Endothelial cell (in vitro differentiated cells): ENCODE measurements around the gene NDUFAF3. TPM values are rescaled to one million over a fixed set of nuclear protein-coding genes. Genes with fewer than 3 reads are reported as not detected.
A peak's percentile ranks its signal among the peaks of the same experiment; 100 is the strongest.

Source experiments
- DNase-seq: peaks from one replicate; pipeline ENCODE4 v3.0.0; 2021; ENCODE audit warnings: low spot score
- H3K27ac Mint-ChIP-seq: one replicate; pipeline ENCODE4 v1.8.0; 2021; ENCODE audit warnings: mixed read lengths, inconsistent platforms; ENCODE audit not compliant: unreplicated experiment
- H3K27me3 Mint-ChIP-seq: one replicate; pipeline ENCODE4 v1.8.0; 2021; ENCODE audit warnings: mild to moderate bottlenecking, moderate library complexity, mixed read lengths, inconsistent platforms; ENCODE audit not compliant: unreplicated experiment
- H3K36me3 Mint-ChIP-seq: one replicate; pipeline ENCODE4 v1.8.0; 2021; ENCODE audit warnings: mild to moderate bottlenecking, low read depth, mixed read lengths, inconsistent platforms; ENCODE audit not compliant: unreplicated experiment
- H3K4me1 Mint-ChIP-seq: one replicate; pipeline ENCODE4 v1.8.0; 2021; ENCODE audit warnings: mild to moderate bottlenecking, mixed read lengths, inconsistent platforms; ENCODE audit not compliant: unreplicated experiment
- H3K4me3 Mint-ChIP-seq: one replicate; pipeline ENCODE4 v1.8.0; 2021; ENCODE audit warnings: mild to moderate bottlenecking, mixed read lengths, inconsistent platforms; ENCODE audit not compliant: unreplicated experiment
- H3K9me3 Mint-ChIP-seq: one replicate; pipeline ENCODE4 v1.8.0; 2021; ENCODE audit warnings: mixed read lengths, inconsistent platforms; ENCODE audit not compliant: unreplicated experiment
- CTCF ChIP-seq: fragments of 200-600 bp; sonication (generic); IDR thresholded peaks from one replicate; pipeline ENCODE4 v1.5.0; 2021; ENCODE audit warnings: antibody characterized with exemption; ENCODE audit not compliant: unreplicated experiment
- total RNA-seq: library from RNA; stranded (reverse); fragmentation: NEBNext Ultra II Directional; extraction: Animal tissue kit (Norgen Biotek cat#: 25700); gene quantifications from one replicate; pipeline ENCODE4 v1.2.1, GENCODE V29; 2021; ENCODE audit not compliant: unreplicated experiment

NDUFAF3 gene
- total RNA-seq, 1 donor from 2014 or later = 32.3 TPM

GRCh38 chr3:49009396-49009795 lies 12.5 kb upstream of the NDUFAF3 start:
- Mint-ChIP-seq H3K27me3 (peaks cover 12% of the 10 kb centered on the region), H3K9me3 (no peaks in the 10 kb centered on the region), H3K4me3 (peak overlapping the region; percentile 72), H3K4me1 (peaks cover 15% of the 10 kb centered on the region), H3K27ac (peak overlapping the region; percentile 66), H3K36me3 (peaks cover 10% of the 10 kb centered on the region)
- no peak for TF ChIP-seq CTCF
- DNase-seq = no peak

GRCh38 chr3:49012441-49013017 lies 9.4 kb upstream of the NDUFAF3 start:
- Mint-ChIP-seq H3K4me3 (no peak overlapping the region), H3K4me1 (peaks cover 12% of the 10 kb centered on the region), H3K36me3 (peaks cover 25% of the 10 kb centered on the region), H3K27me3 (peaks cover 31% of the 10 kb centered on the region), H3K9me3 (no peaks in the 10 kb centered on the region), H3K27ac (no peak overlapping the region)
- DNase-seq = no peak
- TF ChIP-seq CTCF = no peak

- TF ChIP-seq CTCF = no peak
- H3K4me1 Mint-ChIP-seq = peaks cover 8% of the 10 kb centered on the region
- no peak overlapping the region for H3K27ac Mint-ChIP-seq
- H3K4me3 Mint-ChIP-seq = no peak overlapping the region
- peaks cover 29% of the 10 kb centered on the region for H3K27me3 Mint-ChIP-seq
- peaks cover 25% of the 10 kb centered on the region for H3K36me3 Mint-ChIP-seq
- H3K9me3 Mint-ChIP-seq = no peaks in the 10 kb centered on the region
- DNase-seq = no peak
Observed at GRCh38 chr3:49013113-49013737, 8.7 kb upstream of the NDUFAF3 start.

- peak; percentile 70 for TF ChIP-seq CTCF
- H3K36me3 Mint-ChIP-seq = peaks cover 25% of the 10 kb centered on the region
- H3K27ac Mint-ChIP-seq = no peak overlapping the region
- peaks cover 6% of the 10 kb centered on the region for H3K4me1 Mint-ChIP-seq
- no peaks in the 10 kb centered on the region for H3K9me3 Mint-ChIP-seq
- H3K4me3 Mint-ChIP-seq = no peak overlapping the region
- peaks cover 27% of the 10 kb centered on the region for H3K27me3 Mint-ChIP-seq
- DNase-seq = peak; percentile 63
Observed at GRCh38 chr3:49013738-49014660, 7.9 kb upstream of the NDUFAF3 start.
